ENCODE results near the gene CES3. TPM values are rescaled to one million over a fixed set of nuclear protein-coding genes. Genes with fewer than 3 reads are reported as not detected.

The CES3 gene
- total and polyA plus RNA-seq, 9 of the 15 experiments (the other 6 are each of a cell fraction or from before 2014, with no cell fraction given) = 0.06 to 2.2 (median 0.68) TPM

DNA sequence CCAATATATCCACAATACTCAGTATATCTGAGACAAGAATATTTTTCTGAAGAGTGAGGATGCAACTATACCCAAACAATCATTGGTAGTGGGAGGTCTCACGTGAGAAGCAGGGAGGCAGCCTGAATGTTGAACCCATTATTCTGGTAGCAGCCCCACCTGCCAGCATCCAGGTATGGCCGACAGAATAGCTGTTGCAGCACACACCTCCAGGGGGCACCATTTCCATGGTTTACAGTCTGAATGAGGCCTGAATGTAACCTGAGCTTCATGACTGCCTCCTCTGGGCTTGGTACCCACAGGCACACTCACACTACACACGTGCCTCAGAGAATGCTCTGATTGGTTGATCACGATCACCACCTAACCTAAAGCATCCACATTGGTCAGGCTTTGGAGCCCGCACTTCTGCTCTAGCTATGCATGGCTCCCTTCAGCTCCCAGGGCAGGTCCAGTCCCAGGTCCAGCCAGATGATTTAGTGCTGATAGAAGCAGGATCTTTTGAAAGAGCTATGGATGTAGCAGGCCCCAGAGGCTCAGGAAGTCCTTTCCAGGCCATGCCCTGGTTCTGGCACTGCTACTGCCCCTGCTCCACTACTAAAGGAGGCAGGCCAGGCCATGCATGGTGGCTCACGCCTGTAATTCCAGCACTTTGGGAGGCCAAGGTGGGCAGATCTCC, 56.9 kb downstream of the CES3 start (continued):
- TF ChIP-seq, protein P1, sequence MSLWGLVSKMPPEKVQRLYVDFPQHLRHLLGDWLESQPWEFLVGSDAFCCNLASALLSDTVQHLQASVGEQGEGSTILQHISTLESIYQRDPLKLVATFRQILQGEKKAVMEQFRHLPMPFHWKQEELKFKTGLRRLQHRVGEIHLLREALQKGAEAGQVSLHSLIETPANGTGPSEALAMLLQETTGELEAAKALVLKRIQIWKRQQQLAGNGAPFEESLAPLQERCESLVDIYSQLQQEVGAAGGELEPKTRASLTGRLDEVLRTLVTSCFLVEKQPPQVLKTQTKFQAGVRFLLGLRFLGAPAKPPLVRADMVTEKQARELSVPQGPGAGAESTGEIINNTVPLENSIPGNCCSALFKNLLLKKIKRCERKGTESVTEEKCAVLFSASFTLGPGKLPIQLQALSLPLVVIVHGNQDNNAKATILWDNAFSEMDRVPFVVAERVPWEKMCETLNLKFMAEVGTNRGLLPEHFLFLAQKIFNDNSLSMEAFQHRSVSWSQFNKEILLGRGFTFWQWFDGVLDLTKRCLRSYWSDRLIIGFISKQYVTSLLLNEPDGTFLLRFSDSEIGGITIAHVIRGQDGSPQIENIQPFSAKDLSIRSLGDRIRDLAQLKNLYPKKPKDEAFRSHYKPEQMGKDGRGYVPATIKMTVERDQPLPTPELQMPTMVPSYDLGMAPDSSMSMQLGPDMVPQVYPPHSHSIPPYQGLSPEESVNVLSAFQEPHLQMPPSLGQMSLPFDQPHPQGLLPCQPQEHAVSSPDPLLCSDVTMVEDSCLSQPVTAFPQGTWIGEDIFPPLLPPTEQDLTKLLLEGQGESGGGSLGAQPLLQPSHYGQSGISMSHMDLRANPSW (CRISPR knock-in tag; IDR thresholded peaks at IDR 0.05) = no peak
- TF ChIP-seq CBX8 (IDR thresholded peaks at IDR 0.05; ENCODE audit: borderline replicate concordance, extremely low read depth, low read depth, low read length, poor library complexity, severe bottlenecking) = no peak
- TF ChIP-seq, protein P2, sequence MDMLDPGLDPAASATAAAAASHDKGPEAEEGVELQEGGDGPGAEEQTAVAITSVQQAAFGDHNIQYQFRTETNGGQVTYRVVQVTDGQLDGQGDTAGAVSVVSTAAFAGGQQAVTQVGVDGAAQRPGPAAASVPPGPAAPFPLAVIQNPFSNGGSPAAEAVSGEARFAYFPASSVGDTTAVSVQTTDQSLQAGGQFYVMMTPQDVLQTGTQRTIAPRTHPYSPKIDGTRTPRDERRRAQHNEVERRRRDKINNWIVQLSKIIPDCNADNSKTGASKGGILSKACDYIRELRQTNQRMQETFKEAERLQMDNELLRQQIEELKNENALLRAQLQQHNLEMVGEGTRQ (CRISPR knock-in tag; IDR thresholded peaks at IDR 0.05) = peak; percentile 85
- TF ChIP-seq, protein P3, sequence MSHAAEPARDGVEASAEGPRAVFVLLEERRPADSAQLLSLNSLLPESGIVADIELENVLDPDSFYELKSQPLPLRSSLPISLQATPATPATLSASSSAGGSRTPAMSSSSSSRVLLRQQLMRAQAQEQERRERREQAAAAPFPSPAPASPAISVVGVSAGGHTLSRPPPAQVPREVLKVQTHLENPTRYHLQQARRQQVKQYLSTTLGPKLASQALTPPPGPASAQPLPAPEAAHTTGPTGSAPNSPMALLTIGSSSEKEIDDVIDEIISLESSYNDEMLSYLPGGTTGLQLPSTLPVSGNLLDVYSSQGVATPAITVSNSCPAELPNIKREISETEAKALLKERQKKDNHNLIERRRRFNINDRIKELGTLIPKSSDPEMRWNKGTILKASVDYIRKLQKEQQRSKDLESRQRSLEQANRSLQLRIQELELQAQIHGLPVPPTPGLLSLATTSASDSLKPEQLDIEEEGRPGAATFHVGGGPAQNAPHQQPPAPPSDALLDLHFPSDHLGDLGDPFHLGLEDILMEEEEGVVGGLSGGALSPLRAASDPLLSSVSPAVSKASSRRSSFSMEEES (CRISPR knock-in tag; IDR thresholded peaks at IDR 0.05) = no peak
- no peak for TF ChIP-seq BACH1 (tag; IDR thresholded peaks at IDR 0.05)
- TF ChIP-seq, protein P4, sequence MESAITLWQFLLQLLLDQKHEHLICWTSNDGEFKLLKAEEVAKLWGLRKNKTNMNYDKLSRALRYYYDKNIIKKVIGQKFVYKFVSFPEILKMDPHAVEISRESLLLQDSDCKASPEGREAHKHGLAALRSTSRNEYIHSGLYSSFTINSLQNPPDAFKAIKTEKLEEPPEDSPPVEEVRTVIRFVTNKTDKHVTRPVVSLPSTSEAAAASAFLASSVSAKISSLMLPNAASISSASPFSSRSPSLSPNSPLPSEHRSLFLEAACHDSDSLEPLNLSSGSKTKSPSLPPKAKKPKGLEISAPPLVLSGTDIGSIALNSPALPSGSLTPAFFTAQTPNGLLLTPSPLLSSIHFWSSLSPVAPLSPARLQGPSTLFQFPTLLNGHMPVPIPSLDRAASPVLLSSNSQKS (CRISPR knock-in tag; IDR thresholded peaks at IDR 0.05) = no peak
- no peak for TF ChIP-seq ZNF707 (CRISPR knock-in tag; conservative IDR thresholded peaks at IDR 0.05)
- no peak for TF ChIP-seq PPARD (CRISPR knock-in tag; IDR thresholded peaks at IDR 0.05)
- no peak for TF ChIP-seq RBM34 (IDR thresholded peaks at IDR 0.05; ENCODE audit: borderline replicate concordance, insufficient read depth, low read length)
- TF ChIP-seq TRIM28 (IDR thresholded peaks at IDR 0.05) = no peak
- no peak for TF ChIP-seq RBM22 (IDR thresholded peaks at IDR 0.05; ENCODE audit: low read depth, low read length, poor library complexity, severe bottlenecking)
- TF ChIP-seq, protein P5, sequence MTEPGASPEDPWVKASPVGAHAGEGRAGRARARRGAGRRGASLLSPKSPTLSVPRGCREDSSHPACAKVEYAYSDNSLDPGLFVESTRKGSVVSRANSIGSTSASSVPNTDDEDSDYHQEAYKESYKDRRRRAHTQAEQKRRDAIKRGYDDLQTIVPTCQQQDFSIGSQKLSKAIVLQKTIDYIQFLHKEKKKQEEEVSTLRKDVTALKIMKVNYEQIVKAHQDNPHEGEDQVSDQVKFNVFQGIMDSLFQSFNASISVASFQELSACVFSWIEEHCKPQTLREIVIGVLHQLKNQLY (CRISPR knock-in tag; conservative IDR thresholded peaks at IDR 0.05) = no peak
- TF ChIP-seq, protein P6, sequence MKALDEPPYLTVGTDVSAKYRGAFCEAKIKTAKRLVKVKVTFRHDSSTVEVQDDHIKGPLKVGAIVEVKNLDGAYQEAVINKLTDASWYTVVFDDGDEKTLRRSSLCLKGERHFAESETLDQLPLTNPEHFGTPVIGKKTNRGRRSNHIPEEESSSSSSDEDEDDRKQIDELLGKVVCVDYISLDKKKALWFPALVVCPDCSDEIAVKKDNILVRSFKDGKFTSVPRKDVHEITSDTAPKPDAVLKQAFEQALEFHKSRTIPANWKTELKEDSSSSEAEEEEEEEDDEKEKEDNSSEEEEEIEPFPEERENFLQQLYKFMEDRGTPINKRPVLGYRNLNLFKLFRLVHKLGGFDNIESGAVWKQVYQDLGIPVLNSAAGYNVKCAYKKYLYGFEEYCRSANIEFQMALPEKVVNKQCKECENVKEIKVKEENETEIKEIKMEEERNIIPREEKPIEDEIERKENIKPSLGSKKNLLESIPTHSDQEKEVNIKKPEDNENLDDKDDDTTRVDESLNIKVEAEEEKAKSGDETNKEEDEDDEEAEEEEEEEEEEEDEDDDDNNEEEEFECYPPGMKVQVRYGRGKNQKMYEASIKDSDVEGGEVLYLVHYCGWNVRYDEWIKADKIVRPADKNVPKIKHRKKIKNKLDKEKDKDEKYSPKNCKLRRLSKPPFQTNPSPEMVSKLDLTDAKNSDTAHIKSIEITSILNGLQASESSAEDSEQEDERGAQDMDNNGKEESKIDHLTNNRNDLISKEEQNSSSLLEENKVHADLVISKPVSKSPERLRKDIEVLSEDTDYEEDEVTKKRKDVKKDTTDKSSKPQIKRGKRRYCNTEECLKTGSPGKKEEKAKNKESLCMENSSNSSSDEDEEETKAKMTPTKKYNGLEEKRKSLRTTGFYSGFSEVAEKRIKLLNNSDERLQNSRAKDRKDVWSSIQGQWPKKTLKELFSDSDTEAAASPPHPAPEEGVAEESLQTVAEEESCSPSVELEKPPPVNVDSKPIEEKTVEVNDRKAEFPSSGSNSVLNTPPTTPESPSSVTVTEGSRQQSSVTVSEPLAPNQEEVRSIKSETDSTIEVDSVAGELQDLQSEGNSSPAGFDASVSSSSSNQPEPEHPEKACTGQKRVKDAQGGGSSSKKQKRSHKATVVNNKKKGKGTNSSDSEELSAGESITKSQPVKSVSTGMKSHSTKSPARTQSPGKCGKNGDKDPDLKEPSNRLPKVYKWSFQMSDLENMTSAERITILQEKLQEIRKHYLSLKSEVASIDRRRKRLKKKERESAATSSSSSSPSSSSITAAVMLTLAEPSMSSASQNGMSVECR (CRISPR knock-in tag; IDR thresholded peaks at IDR 0.05) = no peak
- TF ChIP-seq ZNF23 (CRISPR knock-in tag; IDR thresholded peaks at IDR 0.05) = no peak
- no peak for TF ChIP-seq ZNF766 (CRISPR knock-in tag; conservative IDR thresholded peaks at IDR 0.05)

Data from K562 (cell line).